Left cardiac atrium (tissue), 4 donors: ENCODE measurements around the gene ARL11. TPM values are rescaled to one million over a fixed set of nuclear protein-coding genes. Genes with fewer than 3 reads are reported as not detected.

Experiments
- ATAC-seq, 2 donors: fragments of 200-7000 bp; cut with Tn5 transposase; one replicate each; pipeline ENCODE4 v1.9.1; 2020; ENCODE audit warnings: mild to moderate bottlenecking in 2 of 2, moderate library complexity in 2 of 2
- DNase-seq: peaks from one replicate; pipeline ENCODE4 v3.0.0-alpha.2; 2020
- intact Hi-C, 2 donors: fragments of 100-400 bp; cut with DNase I; formaldehyde crosslinking; loops; one replicate each; pipeline versions ENCODE4 v1.14.1 to v1.15.1; 2022 to 2023
- total RNA-seq, 2 donors: library from RNA; stranded (reverse); fragmentation: NEBNext Ultra II Directional; extraction: Animal tissue kit (Norgen Biotek cat#: 25700); gene quantifications; one replicate each; pipeline ENCODE4 v1.2.1, GENCODE V29; 2021
- donor health status: DM: no; HTN: yes; CAD: no.
- donor health status: DM: no; HTN: yes; CAD: no; lungs with severe emphysema.
- donor health status: DM: yes; HTN: yes; CAD: no.
- donor health status: Dilated cardiomyopathy.

Gene ARL11
- total RNA-seq, 2 donors from 2014 or later, result 0.44 to 1.7 TPM

GRCh38 chr13:49676581-49677298 lies 48.4 kb downstream of the ARL11 start:
- ATAC-seq (no peak), DNase-seq (no peak)
- intact Hi-C loops, result no loop called here

GRCh38 chr13:49678191-49678914 lies 50.0 kb downstream of the ARL11 start:
- DNase-seq (no peak), ATAC-seq (no peak)
- intact Hi-C loops, result no loop called here

- no peak for DNase-seq
- intact Hi-C loops, result no loop called here
- ATAC-seq, result no peak
These were observed 50.9 kb downstream of the ARL11 start for GRCh38 chr13:49679246-49679645.

GRCh38 chr13:49681842-49682435 lies 53.6 kb downstream of the ARL11 start:
- DNase-seq, result no peak
- no peak for ATAC-seq
- intact Hi-C loops, result no loop called here

Other genes with a start within 250 kb of the ARL11 start
- 10 to 100 TPM; 16.4 to 20.2 TPM for gene CAB39L, start 184.4 kb upstream of the ARL11 start, total RNA-seq
- gene SETDB2, start 184.2 kb upstream of the ARL11 start, total RNA-seq, result 10 to 100 TPM; 12.8 to 13.5 TPM
- gene PHF11, start 132.6 kb upstream of the ARL11 start, total RNA-seq, result 10 to 100 TPM; 20.6 to 25.4 TPM
- 10 to 100 TPM; 12.7 to 19.3 TPM for gene RCBTB1, start 42.9 kb upstream of the ARL11 start, total RNA-seq
- 10 to 100 TPM; 11.5 to 12.5 TPM for gene EBPL, start 63.0 kb downstream of the ARL11 start, total RNA-seq
- 10 to 100 TPM; 39.3 to 44.9 TPM for gene KPNA3, start 164.2 kb downstream of the ARL11 start, total RNA-seq